Measurements from ENCODE around the gene COMMD7. TPM values are rescaled to one million over a fixed set of nuclear protein-coding genes. Genes with fewer than 3 reads are reported as not detected.
"Not testable (repeated sequence)": the region's sequence is repeated elsewhere in the genome, so short reads cannot be mapped to it uniquely, and the experiment has no call there.

The COMMD7 gene
- total RNA-seq, 2 experiments from 2014 or later: 20.5 to 22.2 TPM

DNA sequence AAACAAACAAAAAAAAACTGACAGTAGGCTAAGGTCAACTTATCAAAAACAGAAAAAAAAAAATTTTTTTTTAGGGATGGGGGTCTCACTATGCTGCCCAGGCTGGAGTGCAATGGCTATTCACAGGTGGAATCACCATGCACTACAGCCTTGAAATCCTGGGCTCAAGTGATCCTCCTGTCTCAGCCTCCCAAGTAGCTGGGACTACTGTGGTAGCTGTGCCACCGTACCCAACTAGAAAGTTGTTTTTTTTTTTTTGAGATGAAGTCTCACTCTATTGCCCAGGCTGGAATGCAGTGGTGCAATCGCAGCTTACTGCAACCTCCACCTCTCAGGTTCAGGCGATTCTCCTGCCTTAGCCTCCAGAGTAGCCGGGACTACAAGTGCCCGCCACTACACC lies 2.1 kb downstream of the COMMD7 start:
- intact Hi-C loops (cut with micrococcal nuclease; ENCODE audit: unreplicated experiment): no loop called here
- Histone ChIP-seq H3K4me3 (ENCODE audit: low read depth, low read length, poor library complexity, severe bottlenecking) (no peak overlapping the region), H3K79me2 (ENCODE audit: insufficient read depth, low read depth, low read length) (peaks cover 6% of the 10 kb centered on the region; the same call in 1 of the 2 replicates), H3K4me1 (ENCODE audit: insufficient read depth, low read length, poor library complexity, severe bottlenecking) (peaks cover 32% of the 10 kb centered on the region), H3K9me2 (ENCODE audit: insufficient read depth, low read length) (no peaks in the 10 kb centered on the region), H3K9me3 (ENCODE audit: low read length) (no peaks in the 10 kb centered on the region), H3K4me2 (ENCODE audit: low read length) (no peak overlapping the region), H4K20me1 (ENCODE audit: insufficient read depth, low read length) (no peaks in the 10 kb centered on the region), H3K27ac (ENCODE audit: low read depth, low read length, poor library complexity, severe bottlenecking) (no peak overlapping the region), H2AFZ (ENCODE audit: low read length) (no peak overlapping the region), H3K36me3 (ENCODE audit: insufficient read depth, low read length) (no peaks in the 10 kb centered on the region)
- ChIA-PET CTCF (ENCODE audit: unreplicated experiment) (interaction anchor here (2.0 kb wide), 1 partner anchor 37 kb away, joined by 13 read pairs; no protein-coding TSS in a partner anchor), POLR2A (interaction anchor here (0.7 to 2.1 kb wide), 2 partner anchors 23 to 60 kb away, joined by 3 to 6 read pairs; no protein-coding TSS in a partner anchor)
- no peak for DNase-seq (ENCODE audit: low spot score)
- no TSS peak for BruUV-seq (replicated peaks)
- TF ChIP-seq EZH2phosphoT487 (IDR thresholded peaks at IDR 0.05; ENCODE audit: borderline replicate concordance, low read depth, low read length): no peak
- TF ChIP-seq, protein P1, sequence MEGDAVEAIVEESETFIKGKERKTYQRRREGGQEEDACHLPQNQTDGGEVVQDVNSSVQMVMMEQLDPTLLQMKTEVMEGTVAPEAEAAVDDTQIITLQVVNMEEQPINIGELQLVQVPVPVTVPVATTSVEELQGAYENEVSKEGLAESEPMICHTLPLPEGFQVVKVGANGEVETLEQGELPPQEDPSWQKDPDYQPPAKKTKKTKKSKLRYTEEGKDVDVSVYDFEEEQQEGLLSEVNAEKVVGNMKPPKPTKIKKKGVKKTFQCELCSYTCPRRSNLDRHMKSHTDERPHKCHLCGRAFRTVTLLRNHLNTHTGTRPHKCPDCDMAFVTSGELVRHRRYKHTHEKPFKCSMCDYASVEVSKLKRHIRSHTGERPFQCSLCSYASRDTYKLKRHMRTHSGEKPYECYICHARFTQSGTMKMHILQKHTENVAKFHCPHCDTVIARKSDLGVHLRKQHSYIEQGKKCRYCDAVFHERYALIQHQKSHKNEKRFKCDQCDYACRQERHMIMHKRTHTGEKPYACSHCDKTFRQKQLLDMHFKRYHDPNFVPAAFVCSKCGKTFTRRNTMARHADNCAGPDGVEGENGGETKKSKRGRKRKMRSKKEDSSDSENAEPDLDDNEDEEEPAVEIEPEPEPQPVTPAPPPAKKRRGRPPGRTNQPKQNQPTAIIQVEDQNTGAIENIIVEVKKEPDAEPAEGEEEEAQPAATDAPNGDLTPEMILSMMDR (conservative IDR thresholded peaks at IDR 0.05; ENCODE audit: low read length): no peak

DNA sequence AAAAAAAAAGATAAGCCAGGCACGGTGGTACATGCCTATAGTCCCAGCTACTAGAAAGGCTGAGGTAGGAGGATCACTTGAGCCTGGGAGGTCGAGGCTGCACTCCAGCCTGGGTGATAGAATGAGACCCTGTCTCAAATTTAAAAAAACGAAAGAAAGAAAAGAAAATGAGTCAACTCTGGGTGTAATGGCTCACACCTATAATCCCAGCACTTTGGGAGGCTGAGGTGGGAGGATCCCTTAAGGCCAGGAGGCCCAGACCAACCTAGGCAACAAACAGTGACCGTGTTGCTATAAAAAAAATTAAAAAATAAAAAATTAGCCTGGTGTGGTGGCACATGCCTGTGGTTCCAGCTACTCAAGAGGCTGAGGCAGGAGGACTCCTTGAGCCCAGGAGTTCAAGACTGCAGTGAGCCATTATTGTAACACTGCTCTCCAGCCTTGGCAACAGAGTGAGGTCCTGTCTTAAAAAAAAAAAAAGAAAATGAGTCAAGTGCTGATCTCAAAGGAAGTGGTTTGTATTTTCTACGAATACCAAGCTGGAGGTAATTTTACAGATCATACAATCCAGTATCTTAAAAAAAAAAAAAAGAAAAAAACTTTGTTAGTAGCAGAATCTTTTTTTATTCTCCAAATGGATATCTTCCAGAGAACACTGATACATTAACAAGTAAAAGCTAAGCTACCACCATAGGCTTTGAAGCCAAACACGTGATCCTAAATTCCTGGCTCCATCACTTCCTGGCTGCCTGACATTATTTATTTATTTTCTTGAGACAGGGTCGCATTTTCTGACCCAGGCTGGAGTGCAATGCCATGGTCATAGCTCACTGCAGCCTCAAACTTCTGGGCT lies 5.7 kb downstream of the COMMD7 start:
- ChIA-PET POLR2A (interaction anchor here (0.6 to 1.1 kb wide), 3 partner anchors 23 to 927 kb away, joined by 3 read pairs; no protein-coding TSS in a partner anchor), CTCF (ENCODE audit: unreplicated experiment) (interaction anchor here (0.6 kb wide), 1 partner anchor 26 kb away, joined by 3 read pairs; no protein-coding TSS in a partner anchor)
- intact Hi-C loops (cut with micrococcal nuclease; ENCODE audit: unreplicated experiment): no loop called here
- no peak for DNase-seq (ENCODE audit: low spot score)
- no peak overlapping the region for H3K4me2 ChIP-seq (ENCODE audit: low read length)
- TF ChIP-seq, protein P1 (conservative IDR thresholded peaks at IDR 0.05; ENCODE audit: low read length): no peak
- no peak for TF ChIP-seq EZH2phosphoT487 (IDR thresholded peaks at IDR 0.05; ENCODE audit: borderline replicate concordance, low read depth, low read length)
- no peaks in the 10 kb centered on the region for H3K36me3 ChIP-seq (ENCODE audit: insufficient read depth, low read length)
- no peak overlapping the region for H3K27ac ChIP-seq (ENCODE audit: low read depth, low read length, poor library complexity, severe bottlenecking)
- BruUV-seq (replicated peaks): no TSS peak
- no peaks in the 10 kb centered on the region for H3K9me3 ChIP-seq (ENCODE audit: low read length)
- H3K4me3 ChIP-seq (ENCODE audit: low read depth, low read length, poor library complexity, severe bottlenecking): no peak overlapping the region
- H3K4me1 ChIP-seq (ENCODE audit: insufficient read depth, low read length, poor library complexity, severe bottlenecking): peaks cover 6% of the 10 kb centered on the region
- H2AFZ ChIP-seq (ENCODE audit: low read length): no peak overlapping the region
- no peaks in the 10 kb centered on the region for H4K20me1 ChIP-seq (ENCODE audit: insufficient read depth, low read length)
- peaks cover 2% of the 10 kb centered on the region; the same call in 1 of the 2 replicates for H3K79me2 ChIP-seq (ENCODE audit: insufficient read depth, low read depth, low read length)
- no peaks in the 10 kb centered on the region for H3K9me2 ChIP-seq (ENCODE audit: insufficient read depth, low read length)

DNA sequence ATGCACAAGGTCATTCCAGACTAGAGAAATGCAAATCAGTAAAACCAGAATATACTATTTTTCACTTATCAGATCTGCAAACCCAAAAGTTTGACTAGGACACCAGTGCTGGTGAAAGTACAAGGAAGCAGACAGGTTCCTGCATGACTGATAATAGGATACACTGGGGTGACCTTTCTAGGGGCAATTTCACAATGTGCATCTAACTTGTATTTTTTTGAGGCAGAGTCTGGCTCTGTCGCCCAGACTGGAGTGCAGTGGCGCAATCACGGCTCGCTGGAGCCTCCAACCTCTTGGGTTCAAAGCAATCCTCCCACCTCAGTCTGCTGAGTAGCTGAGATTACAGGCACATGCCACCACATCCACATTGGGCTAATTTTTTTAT lies 11.4 kb downstream of the COMMD7 start:
- Histone ChIP-seq H3K36me3 (ENCODE audit: insufficient read depth, low read length) (peaks cover 10% of the 10 kb centered on the region), H3K9me2 (ENCODE audit: insufficient read depth, low read length) (no peaks in the 10 kb centered on the region), H3K9me3 (ENCODE audit: low read length) (no peaks in the 10 kb centered on the region), H3K4me3 (ENCODE audit: low read depth, low read length, poor library complexity, severe bottlenecking) (no peak overlapping the region), H4K20me1 (ENCODE audit: insufficient read depth, low read length) (no peaks in the 10 kb centered on the region), H3K4me1 (ENCODE audit: insufficient read depth, low read length, poor library complexity, severe bottlenecking) (no peaks in the 10 kb centered on the region), H3K27ac (ENCODE audit: low read depth, low read length, poor library complexity, severe bottlenecking) (no peak overlapping the region), H2AFZ (ENCODE audit: low read length) (no peak overlapping the region), H3K79me2 (ENCODE audit: insufficient read depth, low read depth, low read length) (no peaks in the 10 kb centered on the region), H3K4me2 (ENCODE audit: low read length) (no peak overlapping the region)
- DNase-seq (ENCODE audit: low spot score): no peak
- TF ChIP-seq EZH2phosphoT487 (IDR thresholded peaks at IDR 0.05; ENCODE audit: borderline replicate concordance, low read depth, low read length): no peak
- TF ChIP-seq, protein P1 (conservative IDR thresholded peaks at IDR 0.05; ENCODE audit: low read length): no peak
- POLR2A ChIA-PET: no interaction called here
- intact Hi-C loops (cut with micrococcal nuclease; ENCODE audit: unreplicated experiment): no loop called here
- CTCF ChIA-PET (ENCODE audit: unreplicated experiment): no interaction called here
- BruUV-seq (replicated peaks): no TSS peak

DNA sequence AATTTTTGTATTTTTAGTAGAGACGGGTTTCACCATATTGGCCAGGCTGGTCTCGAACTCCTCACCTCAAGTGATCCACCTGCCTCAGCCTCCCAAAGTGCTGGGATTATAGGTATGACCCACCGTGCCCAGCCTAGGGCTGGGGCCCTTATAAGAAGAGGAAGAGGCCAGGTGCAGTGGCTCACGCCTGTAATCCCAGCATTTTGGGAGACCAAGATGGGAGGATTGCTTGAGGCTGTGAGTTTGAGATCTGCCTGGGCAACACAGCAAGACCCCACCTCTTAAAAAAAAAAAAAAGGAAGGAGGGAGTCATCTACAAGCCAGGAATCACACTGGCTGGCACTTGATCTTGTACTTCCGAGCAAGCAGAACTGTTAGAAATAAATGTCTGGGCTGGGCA lies 13.9 kb downstream of the COMMD7 start:
- BruUV-seq (replicated peaks); H3K9me3 ChIP-seq (ENCODE audit: low read length); CTCF ChIA-PET (ENCODE audit: unreplicated experiment); intact Hi-C loops (cut with micrococcal nuclease; ENCODE audit: unreplicated experiment); DNase-seq (ENCODE audit: low spot score); H3K9me2 ChIP-seq (ENCODE audit: insufficient read depth, low read length); H4K20me1 ChIP-seq (ENCODE audit: insufficient read depth, low read length); H3K79me2 ChIP-seq (ENCODE audit: insufficient read depth, low read depth, low read length); H2AFZ ChIP-seq (ENCODE audit: low read length); H3K27ac ChIP-seq (ENCODE audit: low read depth, low read length, poor library complexity, severe bottlenecking); H3K4me2 ChIP-seq (ENCODE audit: low read length); H3K4me3 ChIP-seq (ENCODE audit: low read depth, low read length, poor library complexity, severe bottlenecking); H3K4me1 ChIP-seq (ENCODE audit: insufficient read depth, low read length, poor library complexity, severe bottlenecking): not testable (repeated sequence)
- peaks cover 23% of the 10 kb centered on the region for H3K36me3 ChIP-seq (ENCODE audit: insufficient read depth, low read length)
- POLR2A ChIA-PET: interaction anchor here (0.6 kb wide), 1 partner anchor 117 kb away, joined by 3 read pairs; no protein-coding TSS in a partner anchor
